AG04449 (cell line): ENCODE measurements around the gene VILL.

Source experiments
- CTCF ChIA-PET: fragments of 350-600 bp; formaldehyde crosslinking; extraction: SDS; loops from one replicate; lab custom pipeline; 2021; ENCODE audit warnings: antibody characterized with exemption; lab: Yijun Ruan, JAX
- POLR2A ChIA-PET: fragments of 400-600, 350-600 bp; formaldehyde crosslinking; extraction: SDS; loops from one replicate; lab custom pipeline; 2020; ENCODE audit warnings: antibody characterized with exemption, inconsistent platforms; lab: Yijun Ruan, JAX
- DNase-seq: peaks from one replicate; pipeline ENCODE4 v3.0.0-alpha.2; 2010; ENCODE audit warnings: low read depth, low spot score
- H3K4me3 ChIP-seq: 2 replicates; pipeline ENCODE4 v1.5.1; 2011; ENCODE audit warnings: low read depth, mild to moderate bottlenecking, control low read depth, low read length
- CTCF ChIP-seq: IDR thresholded peaks from one replicate; pipeline ENCODE4 v1.5.1; 2011; ENCODE audit warnings: mild to moderate bottlenecking, moderate library complexity, low read length, control low read depth, inconsistent platforms; ENCODE audit not compliant: insufficient read depth; ENCODE audit errors: missing control alignments

The VILL gene

GRCh38 chr3:37953226-37953625 lies 37.4 kb upstream of the VILL start:
- no peak for TF ChIP-seq CTCF
- ChIA-PET CTCF (interaction anchor here (0.6 to 4.9 kb wide), 4 partner anchors 11 to 98 kb away, joined by 3 to 47 read pairs (median 6); no protein-coding TSS in a partner anchor), POLR2A (no interaction called here)
- DNase-seq, result no peak
- H3K4me3 ChIP-seq, result no peak overlapping the region

GRCh38 chr3:37953707-37954394 lies 36.7 kb upstream of the VILL start:
- no peak for TF ChIP-seq CTCF
- POLR2A ChIA-PET, result no interaction called here
- H3K4me3 ChIP-seq, result no peak overlapping the region
- CTCF ChIA-PET, result interaction anchor here (0.6 to 4.9 kb wide), 4 partner anchors 12 to 94 kb away, joined by 3 to 47 read pairs (median 7); no protein-coding TSS in a partner anchor
- DNase-seq, result no peak

- ChIA-PET CTCF (interaction anchor here (1.3 to 4.9 kb wide), 5 partner anchors 10 to 100 kb away, joined by 3 to 47 read pairs (median 10); no protein-coding TSS in a partner anchor), POLR2A (no interaction called here)
- no peak for TF ChIP-seq CTCF
- no peak overlapping the region for H3K4me3 ChIP-seq
- DNase-seq, result no peak
Measured at GRCh38 chr3:37954881-37955280, 35.7 kb upstream of the VILL start.

GRCh38 chr3:37955918-37956707 lies 34.5 kb upstream of the VILL start:
- POLR2A ChIA-PET, result no interaction called here
- no peak overlapping the region for H3K4me3 ChIP-seq
- CTCF ChIA-PET, result interaction anchor here (0.5 to 4.9 kb wide), 6 partner anchors 10 to 101 kb away, joined by 3 to 47 read pairs (median 8); no protein-coding TSS in a partner anchor

GRCh38 chr3:37956723-37957538 lies 33.7 kb upstream of the VILL start:
- no peak for DNase-seq
- ChIA-PET CTCF (interaction anchor here (0.6 to 4.9 kb wide), 4 partner anchors 9 to 102 kb away, joined by 3 to 47 read pairs (median 8); no protein-coding TSS in a partner anchor), POLR2A (no interaction called here)
- no peak overlapping the region for H3K4me3 ChIP-seq
- TF ChIP-seq CTCF, result no peak

More at GRCh38 chr3:37955918-37956707, 34.5 kb upstream of the VILL start:
- DNase-seq, result no peak
- TF ChIP-seq CTCF, result no peak
